Cardiac fibroblast (primary cell): ENCODE measurements around the gene ACRBP.

ENCODE experiments used
- DNase-seq, 2 donors: peaks; one replicate each; pipeline versions ENCODE4 v3.0.0 to v3.0.0-alpha.2; 2010; ENCODE audit warnings: low read depth in 2 of 2
- H3K4me3 ChIP-seq, 2 donors: replicated peaks in 1 of 2; 1 replicate in 1 of 2; 2 replicates in 1 of 2; pipeline ENCODE4 v1.5.1; 2011; ENCODE audit warnings: low read depth in 2 of 2, low read length in 2 of 2, mild to moderate bottlenecking in 2 of 2, moderate library complexity in 1 of 2
- CTCF ChIP-seq: IDR thresholded peaks from one replicate; pipeline ENCODE4 v1.5.1; 2011; ENCODE audit warnings: low read depth, mild to moderate bottlenecking, low read length, inconsistent platforms

The ACRBP gene

GRCh38 chr12:6667559-6668210 is 20.5 kb upstream of the ACRBP start:
- DNase-seq = no peak
- H3K4me3 ChIP-seq = no peak overlapping the region
- no peak for TF ChIP-seq CTCF

GRCh38 chr12:6666211-6666610 is 19.0 kb upstream of the ACRBP start:
- no peak for DNase-seq
- no peak for TF ChIP-seq CTCF
- no peak overlapping the region for H3K4me3 ChIP-seq

GRCh38 chr12:6664902-6665301 is 17.7 kb upstream of the ACRBP start:
- TF ChIP-seq CTCF = no peak
- H3K4me3 ChIP-seq = no peak overlapping the region
- DNase-seq = peak in 1 of 2 donors; percentile 17

- peak; percentile 100 for DNase-seq
- no peak for TF ChIP-seq CTCF
- peak within 1 kb of the TSS; percentile 75 to 85 for H3K4me3 ChIP-seq
Observed at GRCh38 chr12:6662906-6663742, 15.9 kb upstream of the ACRBP start, which contains the start of gene ING4. ING4 (minus strand) TSS chr12:6663119; CDS start chr12:6663101, 18 bp downstream.

- no peak for TF ChIP-seq CTCF
- no peak for DNase-seq
- peak overlapping the region; percentile 75 to 85 for H3K4me3 ChIP-seq
Observed at GRCh38 chr12:6662602-6662905, 15.3 kb upstream of the ACRBP start.

- no peak overlapping the region for H3K4me3 ChIP-seq
- DNase-seq = no peak
- no peak for TF ChIP-seq CTCF
Observed at GRCh38 chr12:6653987-6654386, 6.8 kb upstream of the ACRBP start.
